Measurements from ENCODE around the gene SCUBE3. TPM values are rescaled to one million over a fixed set of nuclear protein-coding genes. Genes with fewer than 3 reads are reported as not detected.

SCUBE3 gene
- total and polyA plus RNA-seq, 2 experiments from 2014 or later = 0.39 to 1.1 TPM

GRCh38 chr6:35209622-35210247, 4.0 kb upstream of the SCUBE3 start:
- Mint-ChIP-seq H3K27ac (no peak overlapping the region), H3K27me3 (ENCODE audit: insufficient read depth, low read depth, poor library complexity) (peaks cover 48% of the 10 kb centered on the region), H3K4me1 (peaks cover 9% of the 10 kb centered on the region), H3K36me3 (ENCODE audit: low read depth) (no peaks in the 10 kb centered on the region), H3K9me3 (no peaks in the 10 kb centered on the region; the same call in 2 of the 3 replicates), H3K4me3 (no peak overlapping the region)
- ATAC-seq (no peak), DNase-seq (ENCODE audit: low spot score) (peak; percentile 40)
- peaks cover 3% of the 10 kb centered on the region for H3K4me1 ChIP-seq (ENCODE audit: insufficient read depth)
- no peaks in the 10 kb centered on the region for H3K79me2 ChIP-seq (replicated peaks; ENCODE audit: insufficient read depth)
- H4K20me1 ChIP-seq (replicated peaks; ENCODE audit: insufficient read depth) = peaks cover 9% of the 10 kb centered on the region
- H3K27me3 ChIP-seq (ENCODE audit: insufficient read depth) = peaks cover 81% of the 10 kb centered on the region
- H3F3A ChIP-seq (replicated peaks; ENCODE audit: low read depth) = peaks cover 9% of the 10 kb centered on the region; the same call in 1 of the 2 replicates
- TF ChIP-seq CTCF (conservative IDR thresholded peaks at IDR 0.05; ENCODE audit: low read depth in 2 of 2) (no peak), ZNF331 (CRISPR knock-in tag; IDR thresholded peaks at IDR 0.05; ENCODE audit: low read depth) (no peak), ZNF114 (CRISPR knock-in tag; IDR thresholded peaks at IDR 0.05) (no peak), EZH2 (IDR thresholded peaks at IDR 0.05; ENCODE audit: low read depth, unreplicated experiment) (no peak), STAT1 (IDR thresholded peaks at IDR 0.05; ENCODE audit: unreplicated experiment) (no peak), CREB1 (CRISPR knock-in tag; IDR thresholded peaks at IDR 0.05; ENCODE audit: low read depth) (no peak), EZH2phosphoT487 (IDR thresholded peaks at IDR 0.05; ENCODE audit: unreplicated experiment) (no peak), ETS1 (IDR thresholded peaks at IDR 0.05) (no peak), POLR2AphosphoS5 (IDR thresholded peaks at IDR 0.05; ENCODE audit: low read depth) (no peak), JUNB (IDR thresholded peaks at IDR 0.05; ENCODE audit: unreplicated experiment) (no peak), NANOG (IDR thresholded peaks at IDR 0.05; ENCODE audit: borderline replicate concordance) (no peak), REST (IDR thresholded peaks at IDR 0.05; ENCODE audit: unreplicated experiment) (no peak), ZNF462 (CRISPR knock-in tag; IDR thresholded peaks at IDR 0.05) (no peak)
- H2AFZ ChIP-seq = no peak overlapping the region
- no peaks in the 10 kb centered on the region for H3K36me3 ChIP-seq (ENCODE audit: insufficient read depth)
- H3K4me2 ChIP-seq = no peak overlapping the region
- H3K4me3 ChIP-seq = no peak overlapping the region
- no peaks in the 10 kb centered on the region for H3K9me2 ChIP-seq (ENCODE audit: insufficient read depth)
- no peak overlapping the region for H3K27ac ChIP-seq (ENCODE audit: low read depth)

Data from GM23338 (cell line).